DMS53 (cell line): ENCODE measurements around the gene SEC61A1.

ENCODE experiments used
- DNase-seq: peaks from one replicate; lab custom pipeline; 2025; lab: John Stamatoyannopoulos, UW

Gene SEC61A1

GRCh38 chr3:128113817-128114794, 61.9 kb downstream of the SEC61A1 start:
- no peak for DNase-seq
